ELR (cell line): ENCODE data around the gene BRD3OS.
A peak's percentile ranks its signal among the peaks of the same experiment; 100 is the strongest.

Experiments
- DNase-seq: peaks from one replicate; pipeline ENCODE4 v3.0.0-alpha.2; 2015; ENCODE audit warnings: low read depth

The BRD3OS gene

DNA sequence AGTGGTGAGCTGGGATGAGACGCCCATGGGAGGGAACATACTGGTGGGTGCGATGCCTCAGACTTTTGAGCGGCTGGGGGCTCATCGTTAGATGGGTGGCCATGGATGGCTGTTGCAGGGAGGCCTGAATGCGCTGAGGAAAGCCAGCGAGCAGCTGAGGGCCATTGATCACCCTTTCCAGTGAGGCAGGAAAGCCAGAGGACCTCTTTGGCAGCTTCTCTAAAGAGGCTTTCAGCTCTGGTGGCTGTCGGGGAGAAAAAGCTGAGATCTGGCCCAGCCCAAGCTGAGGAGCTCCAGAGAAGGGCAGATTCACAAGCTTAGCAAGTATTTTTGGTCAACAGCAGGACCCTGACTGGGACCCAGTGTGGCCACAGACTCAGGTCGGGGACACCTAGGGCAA, 19.9 kb upstream of the BRD3OS start:
- no peak for DNase-seq

DNA sequence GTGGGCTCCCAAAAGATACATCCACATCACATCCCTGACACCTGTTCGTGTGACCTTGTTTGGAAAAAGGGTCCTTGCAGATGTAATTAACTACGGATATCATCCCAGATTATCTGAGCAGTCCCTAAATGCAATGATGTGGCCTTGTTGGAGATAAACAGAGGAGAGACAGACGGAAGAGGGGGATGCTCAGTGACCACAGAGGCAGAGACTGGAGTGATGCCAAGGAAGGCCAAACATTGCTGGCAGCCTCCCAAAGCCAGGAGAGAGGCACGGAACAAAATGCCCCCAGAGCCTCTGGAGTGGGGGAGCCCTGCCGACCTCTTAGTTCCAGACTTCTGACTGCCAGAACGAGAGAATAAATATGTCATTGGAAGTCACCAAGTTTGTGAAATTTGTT, 18.1 kb upstream of the BRD3OS start:
- no peak for DNase-seq

DNA sequence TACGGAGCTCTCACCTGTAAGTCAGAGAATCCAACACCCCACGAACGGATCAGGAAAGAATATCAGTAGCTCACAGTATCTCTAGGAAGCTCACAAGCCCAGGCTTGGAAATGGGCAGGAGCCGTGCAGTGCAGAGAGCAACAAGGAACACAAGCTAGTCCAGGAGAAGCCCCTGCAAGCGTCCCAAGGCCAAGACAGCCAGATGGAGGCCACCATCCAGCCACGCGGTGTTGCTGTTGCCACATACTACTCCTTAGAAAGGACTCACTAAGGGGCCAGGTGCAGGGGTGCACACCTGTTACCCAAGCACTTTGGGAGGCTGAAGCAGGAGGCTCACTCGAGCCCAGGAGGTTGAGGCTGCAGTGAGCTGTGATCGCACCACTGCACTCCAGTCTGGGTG, 17.7 kb upstream of the BRD3OS start:
- DNase-seq: no peak

DNA sequence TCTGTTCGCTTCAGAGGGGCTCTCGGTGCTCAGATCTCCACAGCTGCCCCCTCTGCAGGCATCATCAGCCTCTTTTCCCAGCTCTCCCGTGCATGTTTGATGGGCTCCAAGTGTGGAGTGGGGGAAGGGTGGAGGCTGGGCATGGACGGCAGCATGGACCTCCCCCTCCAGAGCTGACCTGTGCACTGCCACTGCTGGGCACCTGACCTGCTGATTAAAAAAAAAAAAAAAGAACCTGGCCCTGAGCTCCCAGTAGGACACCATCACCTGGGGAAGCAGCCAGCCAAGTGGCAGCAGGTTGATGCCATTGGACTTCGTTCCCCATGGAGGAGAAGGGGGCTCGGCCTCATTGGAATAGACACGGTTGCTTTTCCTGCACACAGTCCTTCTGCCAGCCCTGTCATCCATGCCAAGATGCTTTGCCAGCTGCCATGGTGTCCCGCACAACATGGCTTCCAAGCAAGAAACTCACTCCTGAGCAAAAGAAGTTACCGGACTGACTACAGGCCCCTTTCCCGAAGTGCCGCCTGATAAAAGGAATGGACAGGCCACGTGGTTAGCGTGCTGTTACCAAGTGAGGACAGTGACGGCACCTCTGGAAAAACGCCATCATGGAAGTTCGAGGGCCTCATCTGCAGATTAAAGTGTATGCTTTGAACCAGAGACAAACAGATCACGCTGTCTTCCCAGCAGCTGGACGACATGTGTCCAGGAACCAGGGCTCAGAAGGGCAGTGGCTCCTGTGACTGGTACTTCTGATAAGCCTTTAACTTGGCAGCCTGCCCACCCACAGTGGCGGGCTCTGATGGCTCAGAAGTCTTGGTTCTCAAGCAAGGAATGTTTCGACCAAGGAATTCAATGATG, 14.7 kb upstream of the BRD3OS start:
- no peak for DNase-seq

DNA sequence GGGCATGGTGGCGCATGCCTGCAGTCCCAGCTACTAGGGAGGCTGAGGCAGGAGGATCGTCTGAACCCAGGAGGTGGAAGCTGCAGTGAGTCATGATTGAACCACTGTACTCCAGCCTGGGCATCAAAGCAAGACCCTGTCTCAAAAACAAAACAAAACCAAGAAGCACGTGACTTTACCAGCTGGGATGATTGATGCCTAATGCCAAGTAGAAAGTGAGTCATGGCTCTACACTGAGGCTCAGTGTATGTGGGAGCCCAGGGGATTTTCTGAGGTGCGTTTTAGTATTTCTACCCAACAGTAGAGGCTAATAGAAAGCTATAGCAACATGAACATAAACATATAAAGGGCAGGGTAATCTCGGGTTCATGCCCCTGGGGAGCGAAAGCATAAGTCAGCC, 13.9 kb upstream of the BRD3OS start:
- no peak for DNase-seq

DNA sequence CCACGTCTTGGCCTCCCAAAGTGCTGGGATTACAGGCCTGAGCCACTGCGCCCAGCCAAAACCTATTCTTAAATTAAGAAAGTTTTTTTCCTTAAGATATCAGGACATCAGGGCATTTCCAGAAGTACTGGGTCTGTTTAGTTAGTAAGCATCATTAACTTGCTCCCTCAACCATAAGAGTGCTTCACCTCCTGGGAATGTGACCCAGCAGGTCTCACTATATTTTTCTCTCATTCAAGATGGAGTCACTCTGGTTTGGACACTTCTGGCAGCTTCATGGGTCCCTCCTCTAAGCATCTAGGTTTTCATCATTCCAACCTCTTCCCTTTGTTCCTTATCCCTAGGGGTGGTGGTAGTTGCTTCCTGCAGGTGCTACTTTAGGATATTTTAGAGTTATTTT, 10.3 kb upstream of the BRD3OS start:
- DNase-seq: no peak

DNA sequence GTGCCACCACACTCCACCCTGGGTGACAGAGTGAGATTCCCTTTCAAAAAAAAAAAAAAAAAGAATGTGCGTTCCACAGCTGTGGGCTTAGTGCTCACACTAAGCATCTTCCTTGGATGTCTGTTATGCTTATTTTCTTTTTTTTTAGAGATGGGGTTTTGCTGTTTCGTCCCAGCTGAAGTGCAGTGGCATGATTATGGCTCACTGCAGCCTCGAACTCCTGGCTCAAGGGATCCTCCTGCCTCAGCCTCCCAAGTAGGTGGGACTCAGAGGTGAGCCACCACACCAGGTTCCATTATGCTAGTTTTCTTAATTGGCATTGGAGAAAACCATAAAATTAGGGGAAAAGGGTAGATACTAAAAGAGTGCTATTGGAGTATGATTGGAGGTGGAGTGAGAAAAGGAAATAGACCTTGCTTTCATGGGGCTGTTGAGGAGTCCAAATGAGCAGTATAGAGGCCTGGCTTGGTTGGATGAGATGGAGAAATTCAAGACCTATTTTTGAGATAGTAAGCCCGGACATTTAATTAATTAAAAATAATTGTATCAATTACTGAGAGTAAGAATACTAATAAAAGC, 978 bp upstream of the BRD3OS start:
- DNase-seq: no peak

DNA sequence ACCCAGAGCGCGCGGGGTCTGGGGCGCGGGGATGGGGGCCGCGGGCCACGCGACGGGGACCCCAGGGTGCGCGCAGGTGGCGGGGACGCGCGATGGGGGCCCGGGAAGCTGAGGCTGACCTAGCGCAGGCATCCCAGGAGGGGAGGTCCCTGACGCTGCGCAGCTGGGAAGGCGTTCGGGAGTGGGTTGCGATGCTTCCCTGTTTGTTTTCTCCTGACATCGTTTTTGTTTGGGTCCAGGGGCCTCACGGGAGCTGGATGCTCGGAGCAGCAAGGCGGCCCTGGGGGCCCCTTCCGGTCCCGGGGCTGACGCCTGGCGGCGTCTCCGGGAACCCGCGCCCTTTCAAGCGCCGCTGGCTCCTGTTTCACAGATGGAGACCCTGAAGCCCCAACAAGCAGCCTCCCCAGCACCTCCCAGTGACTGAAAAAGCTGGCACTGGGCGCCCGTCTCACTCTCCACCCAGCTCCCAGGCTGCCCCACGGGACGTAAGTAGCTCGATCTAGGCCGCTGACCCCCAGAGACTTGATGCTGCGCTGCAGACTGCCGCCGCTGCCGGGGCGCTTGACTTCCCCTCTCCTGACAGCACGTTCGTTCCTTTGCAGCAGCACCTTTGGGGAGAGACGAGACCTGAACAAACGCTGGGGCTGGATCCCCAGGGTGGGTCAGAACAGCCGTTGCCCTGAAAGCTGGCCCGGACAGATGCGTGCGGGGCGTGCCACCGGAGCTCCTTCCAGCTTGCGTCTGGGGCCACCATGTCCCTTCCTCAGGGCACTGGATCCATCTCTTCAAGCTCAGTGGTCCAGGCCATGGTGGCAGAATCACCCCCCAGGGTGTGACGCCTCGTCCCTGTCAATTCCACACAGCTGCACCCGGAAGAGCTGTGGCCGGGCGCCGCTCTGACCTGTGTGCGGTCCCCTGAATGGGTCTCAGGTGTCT, 593 bp downstream of the BRD3OS start:
- peak; percentile 67 for DNase-seq

DNA sequence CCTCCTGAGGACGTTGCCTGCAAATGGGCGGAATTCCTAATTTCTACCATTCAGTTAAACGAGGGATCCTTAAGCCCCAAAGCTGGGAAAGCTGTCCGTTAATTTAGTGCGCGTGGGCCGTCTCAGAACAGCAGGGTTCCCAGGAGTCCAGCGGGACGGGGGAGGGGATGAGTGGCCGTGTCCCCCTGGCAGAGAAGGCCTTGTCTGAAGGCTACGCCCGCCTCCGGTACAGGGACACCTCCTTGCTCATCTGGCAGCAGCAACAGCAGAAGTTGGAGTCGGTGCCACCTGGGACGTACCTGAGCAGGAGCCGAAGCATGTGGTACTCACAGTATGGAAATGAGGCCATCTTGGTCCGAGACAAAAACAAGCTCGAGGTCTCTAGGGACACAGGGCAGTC, 1.3 kb downstream of the BRD3OS start:
- DNase-seq: no peak

DNA sequence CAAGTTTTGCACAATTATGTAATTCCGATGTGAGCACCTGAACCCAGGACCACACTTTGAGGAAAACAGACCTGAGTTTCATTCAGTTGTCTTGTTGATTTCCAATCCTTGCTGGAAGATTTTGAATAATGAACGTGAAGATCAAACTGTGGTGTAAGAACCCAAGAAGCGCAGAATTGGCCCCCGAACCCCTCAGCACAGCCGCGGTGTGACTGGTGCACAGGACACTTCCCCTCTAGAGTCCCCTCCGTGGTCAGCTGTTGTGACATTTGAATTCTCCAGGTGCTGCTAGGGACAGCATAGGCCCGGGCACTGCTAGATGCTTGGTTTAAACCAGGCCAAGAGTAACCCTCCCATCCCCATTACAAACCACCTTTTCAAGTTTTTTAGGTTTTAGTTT, 1.7 kb downstream of the BRD3OS start:
- no peak for DNase-seq

DNA sequence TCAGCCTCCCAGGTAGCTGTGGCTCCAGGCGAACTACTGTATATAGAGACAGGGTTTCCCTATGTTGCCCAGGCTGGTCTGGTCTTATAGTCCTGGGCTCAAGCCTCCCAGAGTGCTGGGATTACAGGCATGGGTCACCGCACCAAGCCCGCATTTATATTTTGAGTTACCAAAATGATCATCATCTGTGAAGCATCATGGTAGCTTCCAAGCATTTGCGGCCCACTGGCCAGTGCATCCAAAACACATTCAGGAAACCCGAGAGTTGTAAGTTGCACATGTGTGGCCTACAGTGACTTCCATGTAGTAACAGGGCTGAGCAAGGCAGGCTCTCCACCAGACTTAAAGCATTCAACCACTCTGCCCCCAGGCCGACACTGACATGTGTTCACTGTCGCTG, 2.3 kb downstream of the BRD3OS start:
- DNase-seq: no peak

DNA sequence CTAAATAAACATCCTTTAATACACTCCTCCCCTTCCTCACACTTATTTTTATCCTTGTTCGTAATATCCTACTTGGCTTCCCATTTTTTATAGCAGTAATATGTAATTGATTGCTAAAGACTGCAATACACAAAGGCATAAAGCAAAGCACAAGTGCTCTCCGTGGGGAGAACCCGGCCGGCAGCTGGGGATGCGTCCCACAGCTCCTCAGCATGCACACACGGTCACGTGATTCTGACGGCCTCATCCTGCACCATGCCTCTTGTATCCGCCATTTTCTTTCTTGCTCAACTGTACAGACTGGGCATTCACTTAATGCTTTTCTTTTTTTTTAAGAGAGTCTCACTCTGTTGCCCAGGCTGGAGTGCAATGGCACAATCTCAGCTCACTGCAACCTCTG, 2.8 kb downstream of the BRD3OS start:
- no peak for DNase-seq

DNA sequence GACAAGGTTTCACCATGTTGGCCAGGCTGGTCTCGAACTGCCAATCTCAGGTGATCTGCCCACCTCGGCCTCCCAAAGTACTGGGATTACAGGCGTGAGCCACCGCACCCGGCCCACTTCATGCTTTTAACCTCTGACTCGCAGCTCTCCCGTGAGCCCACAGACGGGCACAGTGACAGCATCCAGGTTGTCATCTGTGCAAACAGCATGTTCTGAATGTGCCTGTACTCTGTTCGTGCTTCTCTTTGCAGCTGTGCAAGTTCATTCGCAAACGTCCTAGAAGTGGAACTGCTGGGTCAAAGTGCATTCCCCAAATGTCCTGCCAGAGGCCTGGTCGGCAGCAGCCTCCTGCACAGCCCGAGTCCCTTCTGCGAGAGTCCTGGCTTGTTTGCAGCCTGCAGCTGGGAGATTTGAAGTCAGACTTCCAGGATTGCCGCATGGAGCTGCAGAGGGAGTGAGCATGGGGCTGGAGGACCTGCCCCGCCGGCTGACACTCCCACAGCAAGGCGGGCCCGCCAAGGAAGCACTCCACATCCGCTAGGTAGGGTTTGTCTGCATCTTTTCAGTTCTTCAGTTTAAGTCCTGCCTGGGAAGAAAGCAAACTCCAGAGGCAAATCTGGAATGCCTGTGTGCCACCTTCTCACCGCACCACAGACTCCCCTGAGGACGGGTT, 3.4 kb downstream of the BRD3OS start:
- no peak for DNase-seq

DNA sequence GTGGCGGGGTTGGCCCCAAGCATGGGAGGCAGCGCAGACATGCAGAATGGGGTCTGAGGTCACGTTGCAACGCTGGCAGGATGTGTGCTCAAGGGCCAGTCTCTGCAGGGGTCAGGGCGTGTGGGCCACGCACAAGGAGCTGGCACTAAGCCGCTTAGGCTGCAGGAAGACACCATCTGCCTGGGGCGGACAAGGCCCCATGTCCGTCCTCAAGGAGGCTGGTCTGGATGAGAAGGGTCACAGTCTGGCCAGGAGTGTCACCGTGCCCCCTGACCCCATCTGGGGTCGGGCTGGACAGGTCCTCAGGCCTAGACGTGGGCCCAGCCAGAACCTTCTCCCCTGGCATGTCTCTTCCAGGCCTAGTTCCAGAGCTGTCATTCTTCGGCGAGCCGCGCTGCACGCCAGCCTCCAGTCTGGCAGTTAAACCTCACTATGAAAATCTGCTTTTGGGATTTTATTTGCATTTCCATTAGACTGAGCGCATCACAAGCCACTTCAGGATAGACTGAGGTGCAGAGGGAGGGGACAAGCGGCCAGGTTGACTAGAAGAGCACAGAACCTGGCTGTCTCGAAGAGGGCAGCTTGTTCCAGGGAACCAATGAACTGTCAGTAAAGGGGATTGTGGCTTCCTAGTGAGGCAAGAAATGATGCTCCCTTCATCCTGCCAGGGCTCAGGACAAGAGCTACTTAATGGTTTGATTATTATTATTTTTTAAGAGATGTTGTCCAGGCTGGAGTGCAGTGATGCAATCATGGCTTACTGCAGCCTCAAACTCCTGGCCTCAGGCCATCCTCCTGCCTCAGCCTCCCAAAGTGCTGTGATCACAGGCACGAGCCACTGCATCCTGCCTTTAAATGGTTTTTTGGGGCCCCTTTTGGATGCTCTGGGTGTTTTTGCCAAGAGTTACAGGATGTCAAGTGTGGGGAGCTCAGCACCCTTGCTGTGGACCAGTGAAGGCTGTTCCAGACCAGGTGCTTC, 4.3 kb downstream of the BRD3OS start:
- DNase-seq: no peak

DNA sequence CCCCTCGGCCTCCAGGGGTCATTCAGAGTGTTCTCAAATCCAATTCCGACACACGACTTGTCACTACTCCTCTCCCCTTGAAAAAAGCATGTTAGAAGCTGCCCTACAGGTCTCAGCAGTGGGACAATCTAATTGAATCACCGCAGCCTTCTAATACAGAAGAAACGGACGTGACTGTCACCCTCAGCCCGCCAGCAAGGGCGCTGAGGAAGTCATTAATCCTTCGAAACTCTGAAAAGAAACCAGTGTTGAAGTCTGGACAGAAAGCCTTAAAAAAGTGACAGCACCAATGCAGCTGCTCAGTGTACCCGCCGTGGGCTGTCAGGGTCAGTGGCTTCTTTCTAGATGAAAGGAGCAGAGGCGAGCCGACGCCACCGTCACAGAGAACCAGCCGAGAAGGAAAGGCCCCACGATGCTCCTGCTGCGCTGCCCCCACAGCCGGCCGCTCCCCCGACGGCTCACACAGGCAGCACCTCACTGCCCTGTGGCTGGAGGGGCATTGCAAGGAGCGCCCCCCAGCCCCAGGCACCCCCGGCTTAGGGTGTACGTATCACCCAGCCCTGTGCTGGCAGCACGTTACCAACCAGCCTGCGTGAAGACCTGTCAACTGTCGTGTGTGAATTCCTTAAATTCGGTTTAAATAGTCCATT, 5.7 kb downstream of the BRD3OS start:
- DNase-seq: no peak

DNA sequence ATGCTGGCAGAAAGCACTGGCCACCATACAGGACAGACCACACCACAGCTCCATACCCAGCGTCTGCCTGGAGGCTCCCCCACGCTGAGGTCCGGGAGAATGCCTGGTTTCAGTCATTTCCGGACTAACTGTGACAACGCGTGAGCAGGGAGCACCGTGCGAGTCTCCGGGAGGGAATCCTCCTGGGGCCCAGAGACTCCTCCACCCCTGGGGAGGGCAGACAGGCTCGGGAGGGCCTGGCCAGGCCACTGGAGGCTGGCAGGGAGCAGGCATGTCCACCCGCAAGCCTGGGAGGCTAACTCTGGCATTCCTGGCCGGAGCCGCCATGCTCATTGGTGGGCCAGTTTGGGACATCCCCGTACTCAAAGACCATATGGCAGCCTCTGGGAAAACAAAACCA, 6.5 kb downstream of the BRD3OS start:
- DNase-seq: no peak

DNA sequence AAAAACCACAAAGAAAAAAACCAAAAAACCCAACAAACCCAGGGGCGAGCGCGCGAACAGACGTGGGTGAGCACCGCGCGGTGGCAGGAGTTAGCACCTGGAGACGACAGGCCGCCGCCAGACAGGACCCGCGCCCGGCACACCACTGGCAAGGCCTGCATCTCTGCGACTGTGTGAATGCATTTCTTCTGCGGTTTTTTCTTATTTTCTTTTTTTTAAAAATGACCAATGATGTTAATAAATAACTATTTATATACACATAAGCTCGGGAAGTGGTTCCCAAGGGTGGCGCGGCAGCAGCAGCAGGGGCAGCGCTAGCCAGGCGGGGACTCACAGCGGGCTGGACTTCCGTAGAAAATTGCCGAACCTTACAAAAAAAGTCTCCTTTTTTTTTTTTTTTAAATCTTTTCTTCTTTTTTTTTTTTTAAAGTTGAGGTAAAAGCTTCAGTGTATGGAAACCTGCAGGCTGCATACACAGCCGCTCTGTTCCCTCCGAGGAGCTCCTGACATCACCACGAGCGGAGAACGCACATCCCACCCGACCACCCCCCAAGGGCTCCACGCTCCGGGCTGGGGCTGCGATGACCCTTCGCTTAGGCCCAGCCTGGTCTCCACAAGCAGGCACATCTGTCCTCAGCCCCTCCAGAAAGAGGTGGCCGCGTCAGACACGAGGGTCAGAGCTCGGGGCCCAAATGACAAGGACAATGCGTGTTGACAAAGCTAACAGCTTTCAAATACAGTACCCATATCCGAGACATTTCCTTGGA, 7.4 kb downstream of the BRD3OS start:
- no peak for DNase-seq

DNA sequence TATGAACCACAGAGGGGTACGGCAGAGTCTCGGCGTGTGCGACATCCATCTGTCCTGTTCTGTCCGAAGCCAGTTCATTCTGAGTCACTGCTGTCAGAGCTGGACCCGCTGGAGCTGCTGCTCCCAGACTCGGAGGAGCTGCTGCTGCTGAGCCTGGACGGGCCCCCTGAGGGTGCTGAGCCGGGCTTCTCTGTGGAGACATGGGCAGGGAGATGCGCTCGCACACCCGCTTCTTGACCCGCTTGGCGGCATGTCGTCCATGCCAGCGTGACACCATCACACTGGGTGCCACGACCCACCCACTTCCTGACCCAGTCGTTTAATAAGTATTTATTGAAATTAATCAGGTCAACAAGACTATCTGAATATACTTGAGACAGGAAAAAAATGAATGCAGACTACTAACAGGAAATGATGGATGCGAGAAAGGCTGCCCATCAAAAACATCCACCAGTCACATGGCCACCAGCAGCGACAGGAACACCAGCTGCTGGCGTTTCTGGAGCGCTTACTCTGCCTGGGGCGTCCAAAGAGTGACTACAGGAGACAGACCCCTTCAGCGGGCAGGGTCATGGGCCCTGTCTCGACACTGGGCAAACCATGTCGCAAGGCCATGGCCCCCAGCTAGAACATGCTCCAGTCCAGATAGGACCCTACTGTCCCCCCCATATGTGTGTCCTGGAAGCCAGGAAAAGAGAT, 8.4 kb downstream of the BRD3OS start:
- no peak for DNase-seq
